HEK293T (cell line): ENCODE measurements around the gene ACVR1B.

Experiments used
- NFRKB ChIP-seq: fragments of 450-650 bp; IDR thresholded peaks from 2 replicates; pipeline ENCODE4 v1.6.1; 2016; ENCODE audit warnings: mild to moderate bottlenecking, moderate library complexity
- SP1 ChIP-seq: fragments of 450-650 bp; IDR thresholded peaks from 2 replicates; pipeline ENCODE4 v1.6.1; 2017
- TARDBP ChIP-seq: fragments of 450-650 bp; IDR thresholded peaks from 2 replicates; pipeline ENCODE4 v1.6.1; 2016

DNA sequence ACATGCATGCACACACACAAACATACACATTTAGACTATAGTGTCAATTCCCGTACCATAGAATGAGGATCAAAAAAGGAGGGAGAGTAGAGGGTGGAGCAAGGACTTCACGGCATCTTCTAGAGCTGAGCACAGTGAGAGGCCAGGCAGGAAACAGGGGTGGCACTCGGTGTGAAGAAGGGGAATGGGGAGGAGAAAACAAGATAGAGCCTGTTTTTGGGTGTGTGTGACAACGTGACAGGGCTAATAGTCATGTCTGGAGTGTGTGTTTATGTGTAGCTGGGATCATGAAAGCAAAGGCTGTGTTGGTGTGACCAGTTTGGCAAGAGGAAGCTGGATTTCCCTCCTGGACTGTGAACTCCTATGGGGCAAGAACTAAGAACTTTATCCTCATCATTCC is 9.9 kb upstream of the ACVR1B start:
- TF ChIP-seq SP1 (no peak), TARDBP (no peak), NFRKB (no peak)
